Mucosa of gallbladder (tissue), 1 donor: Measurements from ENCODE around the gene KLF17. TPM values are rescaled to one million over a fixed set of nuclear protein-coding genes. Genes with fewer than 3 reads are reported as not detected.

Experiments
- DNase-seq: peaks from one replicate; pipeline ENCODE4 v3.0.0-alpha.2; 2020; ENCODE audit warnings: low spot score
- total RNA-seq: library from RNA; stranded (reverse); gene quantifications from one replicate; pipeline ENCODE4 v1.2.1, GENCODE V29; 2021
- donor health status: DM: no; HTN: no; CAD: no.

KLF17 gene
- total RNA-seq, 1 donor from 2014 or later = not detected

- DNase-seq = no peak
These were observed 33.2 kb downstream of the KLF17 start for GRCh38 chr1:44151808-44152207.

- no peak for DNase-seq
These were observed 34.1 kb downstream of the KLF17 start for GRCh38 chr1:44152692-44153091.

- DNase-seq = no peak
These were observed 35.4 kb downstream of the KLF17 start for GRCh38 chr1:44154049-44154448.

GRCh38 chr1:44157903-44158302, 39.3 kb downstream of the KLF17 start:
- DNase-seq = no peak

GRCh38 chr1:44158871-44159270, 40.2 kb downstream of the KLF17 start:
- DNase-seq = no peak

GRCh38 chr1:44161546-44161945, 42.9 kb downstream of the KLF17 start:
- DNase-seq = no peak

GRCh38 chr1:44168520-44169098, 50.0 kb downstream of the KLF17 start:
- no peak for DNase-seq

- DNase-seq = no peak
These were observed 51.7 kb downstream of the KLF17 start for GRCh38 chr1:44170281-44170823.

- no peak for DNase-seq
These were observed 56.0 kb downstream of the KLF17 start for GRCh38 chr1:44174630-44175029.

Other genes with a start within 250 kb of the KLF17 start
- gene ARTN, start 185.0 kb upstream of the KLF17 start, total RNA-seq = 2.1 TPM
- 40.3 TPM for gene IPO13, start 171.9 kb upstream of the KLF17 start, total RNA-seq
- gene DPH2, start 148.8 kb upstream of the KLF17 start, total RNA-seq = 16.6 TPM
- gene ATP6V0B, start 143.9 kb upstream of the KLF17 start, total RNA-seq = 138 TPM
- 23.4 TPM for gene B4GALT2, start 139.6 kb upstream of the KLF17 start, total RNA-seq
- 39.9 TPM for gene CCDC24, start 127.2 kb upstream of the KLF17 start, total RNA-seq
- gene SLC6A9, start 87.4 kb upstream of the KLF17 start, total RNA-seq = 5.6 TPM
- 0.06 TPM for gene KLF18, start 22.8 kb downstream of the KLF17 start, total RNA-seq
- gene DMAP1, start 94.7 kb downstream of the KLF17 start, total RNA-seq = 45.8 TPM
- gene ERI3, start 236.4 kb downstream of the KLF17 start, total RNA-seq = 51.9 TPM